Keratinocyte (primary cell): ENCODE measurements around the gene FOXJ3.

Experiments used
- CTCF ChIP-seq, 3 experiments: IDR thresholded peaks in 1 of 3; conservative IDR thresholded peaks in 1 of 3; optimal IDR thresholded peaks in 1 of 3; 2 replicates in 2 of 3; 3 replicates in 1 of 3; pipeline versions ENCODE3 to v1.5.1; 2011; ENCODE audit warnings: low read length in 3 of 3, mild to moderate bottlenecking in 3 of 3, moderate library complexity in 2 of 3, control low read depth in 1 of 3, inconsistent platforms in 1 of 3; ENCODE audit not compliant: insufficient read depth in 2 of 3; ENCODE audit errors: extremely low read depth in 1 of 3
- EZH2 ChIP-seq: IDR thresholded peaks from one replicate; pipeline ENCODE4 v1.6.1; 2012; ENCODE audit warnings: inconsistent platforms, mild to moderate bottlenecking, low read length, moderate library complexity

- TF ChIP-seq CTCF (optimal IDR thresholded peaks at IDR 0.05 in 1 of 3, IDR thresholded peaks at IDR 0.05 in 1 of 3, conservative IDR thresholded peaks at IDR 0.05 in 1 of 3; ENCODE audit: extremely low read depth in 1 of 3, insufficient read depth in 2 of 3, low read length in 3 of 3) = no peak
- no peak for TF ChIP-seq EZH2
Observed at GRCh38 chr1:42311897-42312296, 23.1 kb downstream of the FOXJ3 start.
